Progenitor cell of endocrine pancreas (in vitro differentiated cells): ENCODE measurements around the gene LTBP3. TPM values are rescaled to one million over a fixed set of nuclear protein-coding genes. Genes with fewer than 3 reads are reported as not detected.

ENCODE experiments used
- DNase-seq: peaks from one replicate; pipeline ENCODE4 v3.0.0; 2021; ENCODE audit warnings: low spot score; ENCODE audit not compliant: unreplicated experiment
- H3K27ac Mint-ChIP-seq: 2 replicates; pipeline ENCODE4 v1.8.0; 2021; ENCODE audit warnings: mild to moderate bottlenecking, moderate library complexity, mixed read lengths
- H3K27me3 Mint-ChIP-seq: 2 replicates; pipeline ENCODE4 v1.8.0; 2021; ENCODE audit warnings: mixed read lengths
- H3K36me3 Mint-ChIP-seq: 2 replicates; pipeline ENCODE4 v1.8.0; 2022; ENCODE audit warnings: mixed read lengths; ENCODE audit not compliant: insufficient read depth
- H3K4me1 Mint-ChIP-seq: 2 replicates; pipeline ENCODE4 v1.8.0; 2021; ENCODE audit warnings: low read depth, mixed read lengths
- H3K4me3 Mint-ChIP-seq: 2 replicates; pipeline ENCODE4 v1.8.0; 2021; ENCODE audit warnings: low read depth, mild to moderate bottlenecking, moderate library complexity, mixed read lengths
- H3K9me3 Mint-ChIP-seq: 2 replicates; pipeline ENCODE4 v1.8.0; 2021; ENCODE audit warnings: low read depth, mixed read lengths
- CTCF ChIP-seq: fragments of 200-600 bp; sonication (generic); IDR thresholded peaks from one replicate; pipeline ENCODE4 v1.5.0; 2021; ENCODE audit warnings: antibody characterized with exemption, mild to moderate bottlenecking; ENCODE audit not compliant: unreplicated experiment
- total RNA-seq: library from RNA; stranded (reverse); gene quantifications from 2 replicates; pipeline ENCODE4 v1.2.1, GENCODE V29; 2021

The LTBP3 gene
- total RNA-seq, 1 donor from 2014 or later: 55.3 TPM

GRCh38 chr11:65579291-65579690, 21.1 kb upstream of the LTBP3 start:
- H3K36me3 Mint-ChIP-seq: peaks cover 2% of the 10 kb centered on the region
- no peak overlapping the region for H3K27ac Mint-ChIP-seq

GRCh38 chr11:65578667-65579066, 20.5 kb upstream of the LTBP3 start:
- Mint-ChIP-seq H3K36me3 (peaks cover 2% of the 10 kb centered on the region), H3K4me3 (no peak overlapping the region), H3K27ac (no peak overlapping the region), H3K4me1 (peaks cover 10% of the 10 kb centered on the region), H3K27me3 (peaks cover 45% of the 10 kb centered on the region), H3K9me3 (no peaks in the 10 kb centered on the region)
- no peak for DNase-seq
- TF ChIP-seq CTCF: no peak

More at GRCh38 chr11:65579291-65579690, 21.1 kb upstream of the LTBP3 start:
- DNase-seq: no peak
- Mint-ChIP-seq H3K9me3 (no peaks in the 10 kb centered on the region), H3K4me1 (peaks cover 7% of the 10 kb centered on the region), H3K27me3 (peaks cover 51% of the 10 kb centered on the region), H3K4me3 (no peak overlapping the region)
- no peak for TF ChIP-seq CTCF

- no peak overlapping the region for H3K27ac Mint-ChIP-seq
- H3K4me3 Mint-ChIP-seq: no peak overlapping the region
- peaks cover 12% of the 10 kb centered on the region for H3K4me1 Mint-ChIP-seq
- no peak for DNase-seq
- H3K9me3 Mint-ChIP-seq: no peaks in the 10 kb centered on the region
- no peak for TF ChIP-seq CTCF
- H3K27me3 Mint-ChIP-seq: peaks cover 42% of the 10 kb centered on the region
- H3K36me3 Mint-ChIP-seq: peaks cover 2% of the 10 kb centered on the region
Measured at GRCh38 chr11:65578134-65578533, 20.0 kb upstream of the LTBP3 start.

GRCh38 chr11:65577756-65578109, 19.6 kb upstream of the LTBP3 start:
- Mint-ChIP-seq H3K27me3 (peaks cover 38% of the 10 kb centered on the region), H3K27ac (no peak overlapping the region), H3K9me3 (no peaks in the 10 kb centered on the region), H3K4me3 (peak overlapping the region; percentile 14), H3K4me1 (peaks cover 13% of the 10 kb centered on the region), H3K36me3 (peaks cover 2% of the 10 kb centered on the region)
- no peak for DNase-seq
- no peak for TF ChIP-seq CTCF

- peaks cover 15% of the 10 kb centered on the region for H3K4me1 Mint-ChIP-seq
- no peak for DNase-seq
- H3K27ac Mint-ChIP-seq: no peak overlapping the region
- no peak for TF ChIP-seq CTCF
- H3K36me3 Mint-ChIP-seq: peaks cover 2% of the 10 kb centered on the region
- peak overlapping the region; percentile 42 for H3K4me3 Mint-ChIP-seq
- H3K9me3 Mint-ChIP-seq: no peaks in the 10 kb centered on the region
- peaks cover 32% of the 10 kb centered on the region for H3K27me3 Mint-ChIP-seq
Measured at GRCh38 chr11:65576867-65577755, 19.0 kb upstream of the LTBP3 start.
